Astrocyte (in vitro differentiated cells and primary cell): Measurements from ENCODE around the gene CCDC185. TPM values are rescaled to one million over a fixed set of nuclear protein-coding genes. Genes with fewer than 3 reads are reported as not detected.

Experiments used
- DNase-seq: peaks from one replicate; pipeline ENCODE4 v3.0.0-alpha.2; 2010; ENCODE audit warnings: low read depth
- FAIRE-seq: peaks from 2 replicates; lab custom pipeline; 2011; peaks lifted over from hg19 to GRCh38; lab: Jason Lieb, UNC
- H2AFZ ChIP-seq: 2 replicates; pipeline ENCODE4 v1.6.0; 2012; ENCODE audit warnings: low read depth, low read length, inconsistent platforms
- H3K27ac ChIP-seq: 2 replicates; pipeline ENCODE4 v1.5.1; 2011; ENCODE audit warnings: low read depth, low read length, inconsistent platforms
- H3K27me3 ChIP-seq: 2 replicates; pipeline ENCODE4 v1.6.0; 2011; ENCODE audit warnings: low read length, inconsistent platforms; ENCODE audit not compliant: insufficient read depth
- H3K36me3 ChIP-seq: 2 replicates; pipeline ENCODE4 v1.5.1; 2011; ENCODE audit warnings: low read length, inconsistent platforms; ENCODE audit not compliant: insufficient read depth
- H3K4me1 ChIP-seq: 2 replicates; pipeline ENCODE4 v1.5.1; 2011; ENCODE audit warnings: low read length, inconsistent platforms; ENCODE audit not compliant: insufficient read depth
- H3K4me2 ChIP-seq: 2 replicates; pipeline ENCODE4 v1.6.0; 2012; ENCODE audit warnings: low read length, inconsistent platforms
- H3K4me3 ChIP-seq: 2 replicates; pipeline ENCODE4 v1.5.1; 2011; ENCODE audit warnings: low read depth, mild to moderate bottlenecking, low read length, inconsistent platforms; ENCODE audit not compliant: insufficient read depth
- H3K79me2 ChIP-seq: 2 replicates; pipeline ENCODE4 v1.6.0; 2012; ENCODE audit warnings: mild to moderate bottlenecking, low read length, inconsistent platforms; ENCODE audit not compliant: insufficient read depth
- H3K9ac ChIP-seq: 2 replicates; pipeline ENCODE4 v1.6.0; 2012; ENCODE audit warnings: mild to moderate bottlenecking, low read length, inconsistent platforms
- H3K9me3 ChIP-seq: 2 replicates; pipeline ENCODE4 v1.5.1; 2012; ENCODE audit warnings: low read depth, mild to moderate bottlenecking, low read length, inconsistent platforms; ENCODE audit not compliant: insufficient read depth
- H4K20me1 ChIP-seq: 2 replicates; pipeline ENCODE4 v1.6.0; 2012; ENCODE audit warnings: low read length, inconsistent platforms; ENCODE audit not compliant: insufficient read depth
- H3K27ac Mint-ChIP-seq: one replicate; pipeline ENCODE4 v1.8.0; 2021; ENCODE audit warnings: mild to moderate bottlenecking, mixed read lengths; ENCODE audit not compliant: unreplicated experiment
- H3K27me3 Mint-ChIP-seq: one replicate; pipeline ENCODE4 v1.8.0; 2021; ENCODE audit warnings: low read depth, mixed read lengths; ENCODE audit not compliant: unreplicated experiment
- H3K36me3 Mint-ChIP-seq: one replicate; pipeline ENCODE4 v1.8.0; 2021; ENCODE audit warnings: low read depth, mixed read lengths; ENCODE audit not compliant: unreplicated experiment
- H3K4me1 Mint-ChIP-seq: one replicate; pipeline ENCODE4 v1.8.0; 2021; ENCODE audit warnings: low read depth, mixed read lengths; ENCODE audit not compliant: unreplicated experiment
- H3K4me3 Mint-ChIP-seq: one replicate; pipeline ENCODE4 v1.8.0; 2021; ENCODE audit warnings: mild to moderate bottlenecking, moderate library complexity, mixed read lengths; ENCODE audit not compliant: unreplicated experiment
- H3K9me3 Mint-ChIP-seq: one replicate; pipeline ENCODE4 v1.8.0; 2021; ENCODE audit warnings: mild to moderate bottlenecking, mixed read lengths; ENCODE audit not compliant: unreplicated experiment
- EZH2 ChIP-seq: IDR thresholded peaks from 2 replicates; pipeline ENCODE4 v1.6.1; 2012; ENCODE audit warnings: mild to moderate bottlenecking, low read length, inconsistent platforms; ENCODE audit not compliant: insufficient read depth
- total RNA-seq: library from RNA; stranded (reverse); gene quantifications from 2 replicates; pipeline ENCODE4 v1.2.1, GENCODE V29; 2021
- TF ChIP-seq, protein P1 (sequence below): IDR thresholded peaks from 2 replicates; pipeline ENCODE4 v1.5.1; 2011; ENCODE audit warnings: low read depth, mild to moderate bottlenecking, inconsistent platforms, low read length, moderate library complexity; ENCODE audit not compliant: insufficient read depth

The CCDC185 gene
- total RNA-seq, 1 donor from 2014 or later, result not detected

DNA sequence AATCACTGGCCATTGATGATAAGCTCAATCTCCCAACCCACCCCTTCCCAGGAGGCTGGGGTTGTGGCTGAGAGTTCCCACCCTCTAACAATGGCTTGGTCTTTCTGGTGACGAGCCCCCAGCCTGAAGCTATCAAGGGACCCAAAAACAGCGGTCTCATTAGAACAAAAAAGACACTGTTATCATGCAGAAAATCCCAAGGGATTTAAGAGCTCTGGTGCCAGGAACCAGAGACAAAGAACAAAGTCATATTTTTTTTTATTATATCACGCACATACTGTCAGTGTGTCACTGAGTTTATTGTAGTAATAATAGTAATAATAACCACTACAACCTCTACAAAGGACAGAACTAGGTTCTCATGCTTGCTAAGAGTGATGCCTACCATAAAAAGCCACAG lies 43.9 kb downstream of the CCDC185 start:
- H3K36me3 ChIP-seq, result no peaks in the 10 kb centered on the region
- no peak for DNase-seq
- TF ChIP-seq, protein P1, sequence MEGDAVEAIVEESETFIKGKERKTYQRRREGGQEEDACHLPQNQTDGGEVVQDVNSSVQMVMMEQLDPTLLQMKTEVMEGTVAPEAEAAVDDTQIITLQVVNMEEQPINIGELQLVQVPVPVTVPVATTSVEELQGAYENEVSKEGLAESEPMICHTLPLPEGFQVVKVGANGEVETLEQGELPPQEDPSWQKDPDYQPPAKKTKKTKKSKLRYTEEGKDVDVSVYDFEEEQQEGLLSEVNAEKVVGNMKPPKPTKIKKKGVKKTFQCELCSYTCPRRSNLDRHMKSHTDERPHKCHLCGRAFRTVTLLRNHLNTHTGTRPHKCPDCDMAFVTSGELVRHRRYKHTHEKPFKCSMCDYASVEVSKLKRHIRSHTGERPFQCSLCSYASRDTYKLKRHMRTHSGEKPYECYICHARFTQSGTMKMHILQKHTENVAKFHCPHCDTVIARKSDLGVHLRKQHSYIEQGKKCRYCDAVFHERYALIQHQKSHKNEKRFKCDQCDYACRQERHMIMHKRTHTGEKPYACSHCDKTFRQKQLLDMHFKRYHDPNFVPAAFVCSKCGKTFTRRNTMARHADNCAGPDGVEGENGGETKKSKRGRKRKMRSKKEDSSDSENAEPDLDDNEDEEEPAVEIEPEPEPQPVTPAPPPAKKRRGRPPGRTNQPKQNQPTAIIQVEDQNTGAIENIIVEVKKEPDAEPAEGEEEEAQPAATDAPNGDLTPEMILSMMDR, result no peak
- no peak for TF ChIP-seq EZH2
- Mint-ChIP-seq H3K4me1 (no peaks in the 10 kb centered on the region), H3K27me3 (peaks cover 36% of the 10 kb centered on the region), H3K9me3 (peaks cover 2% of the 10 kb centered on the region), H3K36me3 (no peaks in the 10 kb centered on the region), H3K27ac (no peak overlapping the region), H3K4me3 (no peak overlapping the region)
- H3K27ac ChIP-seq, result no peak overlapping the region
- no peaks in the 10 kb centered on the region for H4K20me1 ChIP-seq
- H3K9me3 ChIP-seq, result no peaks in the 10 kb centered on the region
- H3K79me2 ChIP-seq, result no peaks in the 10 kb centered on the region
- H3K4me2 ChIP-seq, result no peak overlapping the region
- H3K4me3 ChIP-seq, result no peak overlapping the region
- no peak for FAIRE-seq
- no peak overlapping the region for H3K9ac ChIP-seq
- H3K4me1 ChIP-seq, result no peaks in the 10 kb centered on the region
- H3K27me3 ChIP-seq, result peaks cover 4% of the 10 kb centered on the region
- H2AFZ ChIP-seq, result no peak overlapping the region

DNA sequence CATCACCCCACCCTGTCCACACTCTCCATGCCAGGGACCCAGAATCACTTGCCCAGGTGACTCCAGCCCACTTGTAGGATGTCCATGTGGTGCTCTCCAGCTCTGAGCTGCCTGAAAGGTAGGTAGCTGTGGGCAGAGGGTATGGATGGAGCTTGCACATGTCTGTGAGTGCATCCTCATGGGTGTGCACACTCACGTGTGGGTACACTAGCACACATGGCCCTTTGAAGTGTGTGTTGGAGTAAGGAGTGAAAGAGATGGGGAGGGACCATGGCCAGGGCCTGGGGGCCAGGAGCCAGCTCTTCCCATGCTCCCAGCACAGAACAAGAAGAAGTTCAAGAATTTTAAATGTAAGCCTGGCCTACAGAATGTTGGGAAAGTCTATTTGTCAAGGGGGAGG lies 50.2 kb downstream of the CCDC185 start:
- Histone ChIP-seq H3K27me3 (peaks cover 4% of the 10 kb centered on the region), H3K27ac (no peak overlapping the region), H3K4me3 (no peak overlapping the region), H3K9ac (no peak overlapping the region), H3K36me3 (no peaks in the 10 kb centered on the region), H3K9me3 (peaks cover 4% of the 10 kb centered on the region), H2AFZ (no peak overlapping the region), H3K4me1 (no peaks in the 10 kb centered on the region), H3K79me2 (no peaks in the 10 kb centered on the region), H3K4me2 (no peak overlapping the region), H4K20me1 (no peaks in the 10 kb centered on the region)
- H3K9me3 Mint-ChIP-seq, result peaks cover 20% of the 10 kb centered on the region
- H3K4me1 Mint-ChIP-seq, result no peaks in the 10 kb centered on the region
- TF ChIP-seq, protein P1, result no peak
- no peak for TF ChIP-seq EZH2
- DNase-seq (no peak), FAIRE-seq (no peak)
- H3K4me3 Mint-ChIP-seq, result no peak overlapping the region
- H3K36me3 Mint-ChIP-seq, result no peaks in the 10 kb centered on the region
- peaks cover 26% of the 10 kb centered on the region for H3K27me3 Mint-ChIP-seq
- H3K27ac Mint-ChIP-seq, result no peak overlapping the region

DNA sequence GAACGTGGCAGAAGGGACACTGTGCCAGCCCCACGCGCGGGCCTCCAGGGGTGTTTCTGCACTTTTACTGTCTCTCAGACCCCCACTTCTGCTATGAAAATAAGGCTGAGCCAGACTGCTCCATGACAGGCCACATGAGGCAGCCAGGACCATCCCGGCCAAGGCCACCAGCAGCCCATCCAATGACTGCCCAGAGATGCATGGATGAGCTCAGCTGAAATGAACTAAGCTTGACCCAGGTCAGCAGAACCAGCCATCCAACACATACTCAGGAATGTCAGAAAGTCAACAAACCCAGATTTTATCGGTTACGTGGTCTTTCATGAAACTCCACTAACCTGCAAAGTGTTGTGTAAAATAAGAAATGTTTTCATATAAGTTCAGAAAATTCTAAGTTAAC lies 51.2 kb downstream of the CCDC185 start:
- Mint-ChIP-seq H3K27me3 (peaks cover 23% of the 10 kb centered on the region), H3K27ac (no peak overlapping the region), H3K4me3 (no peak overlapping the region), H3K36me3 (no peaks in the 10 kb centered on the region), H3K4me1 (no peaks in the 10 kb centered on the region), H3K9me3 (peaks cover 23% of the 10 kb centered on the region)
- H3K27ac ChIP-seq, result no peak overlapping the region
- H3K9ac ChIP-seq, result no peak overlapping the region
- peak; percentile 37 for DNase-seq
- peaks cover 4% of the 10 kb centered on the region for H3K27me3 ChIP-seq
- no peaks in the 10 kb centered on the region for H3K4me1 ChIP-seq
- no peaks in the 10 kb centered on the region for H4K20me1 ChIP-seq
- H3K4me2 ChIP-seq, result no peak overlapping the region
- H3K9me3 ChIP-seq, result peaks cover 4% of the 10 kb centered on the region
- H2AFZ ChIP-seq, result no peak overlapping the region
- TF ChIP-seq, protein P1, result no peak
- TF ChIP-seq EZH2, result no peak
- no peak overlapping the region for H3K4me3 ChIP-seq
- no peaks in the 10 kb centered on the region for H3K79me2 ChIP-seq
- no peak for FAIRE-seq
- H3K36me3 ChIP-seq, result no peaks in the 10 kb centered on the region

Other genes with a start within 250 kb of the CCDC185 start
- 9.2 and 18.8 TPM in 2 replicates for gene SUSD4, start 29.2 kb upstream of the CCDC185 start, total RNA-seq